NCI-H82 treated with DMSO at 0.1 percent for 48 hours (cell line): ENCODE results near the gene PLEKHA1.

Source experiments
- DNase-seq: peaks from one replicate; lab custom pipeline; 2025; ENCODE audit not compliant: unreplicated experiment; lab: John Stamatoyannopoulos, UW

The PLEKHA1 gene

GRCh38 chr10:122374237-122374858 lies at the start of gene PLEKHA1:
Gene PLEKHA1 (plus strand): TSS chr10:122374708. CDS start chr10:122393201, 18,493 bp downstream.
- DNase-seq: peak; percentile 67

- no peak for DNase-seq
Observed at GRCh38 chr10:122325235-122325634, 49.3 kb upstream of the PLEKHA1 start.

- DNase-seq: no peak
Observed at GRCh38 chr10:122326385-122326784, 48.1 kb upstream of the PLEKHA1 start.

DNA sequence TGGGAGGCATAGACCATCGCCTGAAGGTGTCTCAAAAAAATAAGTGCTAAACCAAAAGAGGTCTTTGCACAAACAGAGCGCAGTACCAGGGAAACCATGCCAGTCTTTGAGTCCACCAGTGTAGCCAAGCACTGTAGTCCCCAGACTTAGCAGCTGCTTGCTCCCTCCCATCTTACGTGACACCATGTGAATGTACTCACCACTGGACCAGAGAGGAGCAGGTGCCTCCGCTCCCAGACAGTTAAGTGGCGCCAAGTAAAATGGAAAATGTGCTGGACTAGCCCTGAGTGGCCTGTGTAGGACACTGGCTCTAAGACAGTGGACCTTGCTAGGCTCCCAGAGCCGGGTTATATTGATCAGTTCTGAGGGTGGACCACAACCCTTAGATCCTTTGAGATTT lies 47.7 kb upstream of the PLEKHA1 start:
- no peak for DNase-seq

- no peak for DNase-seq
Observed at GRCh38 chr10:122327237-122328206, 47.0 kb upstream of the PLEKHA1 start.

- DNase-seq: no peak
Observed at GRCh38 chr10:122328676-122329075, 45.8 kb upstream of the PLEKHA1 start.

DNA sequence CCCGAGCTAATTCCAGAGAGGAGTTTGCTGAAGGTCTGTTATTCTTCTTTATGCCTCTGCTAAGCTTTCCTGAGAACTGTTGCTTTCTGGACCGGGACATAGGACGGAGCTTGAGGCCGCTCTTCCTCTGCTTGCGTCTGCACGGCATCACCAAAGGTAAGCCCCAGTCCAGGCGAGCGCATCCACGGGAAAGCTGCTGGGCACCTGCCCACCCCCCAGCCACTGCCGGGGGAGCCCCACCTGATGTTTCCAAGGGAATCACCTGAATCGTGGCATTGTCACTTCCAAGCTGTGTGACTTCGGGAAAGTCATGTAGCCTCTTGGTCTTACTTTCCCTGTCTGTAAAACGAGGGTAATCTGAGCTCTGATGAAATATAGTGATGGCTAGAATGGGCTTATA lies 45.1 kb upstream of the PLEKHA1 start:
- no peak for DNase-seq

GRCh38 chr10:122331100-122331499 lies 43.4 kb upstream of the PLEKHA1 start:
- DNase-seq: no peak

GRCh38 chr10:122331615-122332446 lies 42.7 kb upstream of the PLEKHA1 start:
- DNase-seq: no peak

DNA sequence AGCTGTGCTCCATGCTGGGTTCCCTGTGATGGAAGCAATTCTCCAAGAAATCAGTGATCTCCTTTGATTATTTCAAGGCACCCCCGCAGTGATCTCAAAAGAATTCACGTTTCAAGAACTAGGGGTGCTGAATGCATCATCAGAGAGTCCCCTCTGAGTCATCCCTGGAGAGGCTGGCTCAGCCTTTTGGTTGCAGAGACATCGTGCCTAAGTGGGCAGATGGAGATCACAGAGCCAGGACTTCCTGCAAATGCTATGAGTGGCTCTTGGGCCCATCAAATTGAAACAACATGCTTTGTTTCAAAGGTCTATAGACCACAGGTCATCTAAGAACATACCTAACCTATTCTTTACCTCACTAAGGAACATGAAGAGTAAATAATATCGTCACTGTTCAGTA lies 41.5 kb upstream of the PLEKHA1 start:
- no peak for DNase-seq

- no peak for DNase-seq
Observed at GRCh38 chr10:122336332-122336731, 38.2 kb upstream of the PLEKHA1 start.

GRCh38 chr10:122336961-122337360 lies 37.5 kb upstream of the PLEKHA1 start:
- no peak for DNase-seq

DNA sequence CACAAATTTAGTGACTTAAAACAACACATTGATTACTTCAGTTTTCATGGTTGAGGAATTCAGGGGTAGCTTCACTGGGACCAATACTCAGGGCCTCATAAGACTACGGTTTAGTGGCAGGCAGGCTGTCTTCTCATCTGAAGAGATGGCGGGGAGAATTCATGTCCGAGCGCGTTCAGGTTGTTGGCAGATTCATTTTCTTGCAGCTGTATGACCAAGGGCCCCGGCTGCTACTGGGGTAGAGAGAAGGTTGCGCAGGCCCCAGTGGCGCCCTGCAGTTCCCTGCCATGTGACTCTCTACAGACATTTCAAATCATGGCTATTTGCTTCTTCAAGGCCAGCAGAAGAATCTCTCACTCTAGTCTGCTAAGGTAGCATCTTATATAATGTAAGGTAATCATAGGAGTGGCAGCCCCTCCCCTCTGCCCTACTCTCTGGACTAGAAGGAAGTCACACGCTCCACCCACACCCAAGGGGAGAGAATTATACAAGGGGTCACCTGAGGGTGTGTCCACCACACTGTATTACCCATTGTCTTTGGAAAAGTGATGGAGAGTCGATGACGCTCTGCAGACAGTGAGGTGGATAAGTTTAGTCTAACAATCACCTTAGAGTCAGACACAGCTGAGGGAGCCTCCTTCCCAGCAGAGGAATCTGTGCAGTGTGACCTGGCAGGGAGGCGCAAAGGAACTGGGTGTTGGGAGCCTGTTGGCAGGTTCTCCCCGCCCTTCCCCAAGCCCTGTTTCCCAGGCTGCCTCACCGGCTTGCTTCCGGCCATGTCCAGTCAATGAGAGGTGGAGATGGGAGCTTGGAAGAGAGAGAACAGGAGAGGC lies 35.7 kb upstream of the PLEKHA1 start:
- no peak for DNase-seq

DNA sequence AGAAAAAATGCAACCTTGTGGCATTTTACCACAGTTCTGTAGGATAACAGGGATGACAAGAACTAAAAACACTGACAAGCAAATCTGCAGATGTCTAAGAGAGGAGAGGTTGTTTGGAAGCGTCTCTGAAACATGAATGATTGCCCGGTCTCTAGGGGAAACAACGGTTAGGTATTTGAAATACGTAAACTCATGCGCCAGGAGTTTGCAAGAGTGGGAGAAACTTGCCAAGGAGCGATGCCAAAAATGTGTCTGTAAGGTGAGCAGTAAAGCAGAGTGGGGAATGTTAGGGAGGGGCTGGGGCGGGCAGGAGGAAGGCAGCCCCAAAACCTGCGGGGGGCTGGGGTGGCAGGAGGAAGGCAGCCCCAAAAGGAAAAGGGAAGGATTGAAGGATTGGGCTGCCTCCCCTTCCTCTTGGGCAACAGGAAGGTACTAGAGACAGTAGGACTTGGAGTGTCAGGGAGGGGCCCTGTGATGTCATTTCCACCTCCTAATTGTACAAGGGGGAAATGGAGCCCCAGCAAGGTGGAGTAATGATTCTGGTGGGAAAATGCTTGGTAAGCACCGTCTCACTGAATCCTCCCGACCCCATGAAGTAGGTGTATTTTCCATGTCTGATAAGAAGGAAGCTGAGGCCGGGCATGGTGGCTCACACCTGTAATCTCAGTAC lies 33.2 kb upstream of the PLEKHA1 start:
- no peak for DNase-seq

- no peak for DNase-seq
Observed at GRCh38 chr10:122342293-122343134, 32.0 kb upstream of the PLEKHA1 start.

- DNase-seq: no peak
Observed at GRCh38 chr10:122343135-122343800, 31.2 kb upstream of the PLEKHA1 start.

GRCh38 chr10:122343936-122344335 lies 30.6 kb upstream of the PLEKHA1 start:
- no peak for DNase-seq

GRCh38 chr10:122344741-122345258 lies 29.7 kb upstream of the PLEKHA1 start:
- DNase-seq: no peak
